OCI-M2 (cell line): ENCODE data around the gene MPZL1.

Experiments
- DNase-seq: peaks from one replicate; lab custom pipeline; 2025; ENCODE audit not compliant: unreplicated experiment; lab: John Stamatoyannopoulos, UW

Gene MPZL1

DNA sequence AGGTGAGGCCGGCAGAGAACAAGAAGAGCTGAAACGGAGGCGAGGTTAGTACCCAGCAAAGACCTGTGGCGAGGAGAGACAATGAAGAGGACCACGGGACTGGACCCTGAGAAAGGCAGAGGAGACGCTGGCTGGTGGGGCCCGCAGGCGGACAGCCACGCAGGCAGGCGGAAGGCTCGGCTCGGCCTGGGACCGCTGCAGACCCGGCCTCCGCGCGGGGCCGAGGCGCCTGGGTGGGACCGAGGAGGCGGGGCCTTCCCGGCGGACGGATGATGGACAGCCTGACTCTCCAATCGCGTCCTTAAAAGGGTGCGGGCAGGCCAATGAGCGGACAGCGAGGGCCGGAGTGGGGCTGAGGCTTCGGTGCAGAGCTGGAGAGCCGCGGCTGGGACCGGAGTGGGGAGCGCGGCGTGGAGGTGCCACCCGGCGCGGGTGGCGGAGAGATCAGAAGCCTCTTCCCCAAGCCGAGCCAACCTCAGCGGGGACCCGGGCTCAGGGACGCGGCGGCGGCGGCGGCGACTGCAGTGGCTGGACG lies at the start of gene MPZL1:
Gene MPZL1 (plus strand): TSS at position 366 of the 535 bp plus-strand sequence. CDS start 170 bp downstream, outside the sequence.
- DNase-seq, result peak; percentile 38

DNA sequence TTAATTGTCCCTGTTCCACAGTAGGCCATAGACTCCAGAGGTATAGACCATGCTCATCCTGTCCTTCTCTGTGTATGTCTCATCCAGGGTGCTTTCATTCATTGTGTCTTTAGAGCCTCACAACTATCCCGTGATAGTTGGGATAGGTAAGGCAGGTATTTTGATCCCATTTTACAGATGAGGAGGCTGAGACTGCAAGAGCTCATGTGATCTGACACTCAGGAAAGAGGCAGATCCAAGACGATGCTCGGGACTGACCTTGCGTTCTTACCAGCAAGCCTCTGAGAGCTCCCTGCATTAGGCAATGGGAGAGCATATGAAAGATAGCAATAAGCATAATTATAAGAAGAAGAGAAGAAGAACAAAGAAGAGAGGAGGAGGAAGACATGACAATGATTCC lies 49.0 kb upstream of the MPZL1 start:
- DNase-seq, result no peak

DNA sequence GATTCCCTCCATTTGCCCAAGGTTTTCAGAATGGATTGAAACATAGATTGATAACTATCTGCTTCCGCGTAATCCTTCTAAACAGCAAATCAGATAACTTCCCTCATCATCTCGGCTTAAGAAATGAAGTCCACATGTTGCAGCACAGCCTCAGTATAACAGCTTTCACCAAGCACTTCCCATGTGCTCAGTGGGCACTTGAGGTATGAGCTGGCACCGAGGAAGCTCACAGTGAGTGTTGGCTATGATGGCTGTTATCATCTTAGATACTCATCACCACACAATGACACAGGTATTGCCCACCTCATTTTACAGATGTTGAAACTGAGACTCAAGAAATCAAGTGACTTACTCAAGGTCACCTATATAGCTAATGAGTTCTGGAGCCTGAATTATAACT lies 48.5 kb upstream of the MPZL1 start:
- no peak for DNase-seq

DNA sequence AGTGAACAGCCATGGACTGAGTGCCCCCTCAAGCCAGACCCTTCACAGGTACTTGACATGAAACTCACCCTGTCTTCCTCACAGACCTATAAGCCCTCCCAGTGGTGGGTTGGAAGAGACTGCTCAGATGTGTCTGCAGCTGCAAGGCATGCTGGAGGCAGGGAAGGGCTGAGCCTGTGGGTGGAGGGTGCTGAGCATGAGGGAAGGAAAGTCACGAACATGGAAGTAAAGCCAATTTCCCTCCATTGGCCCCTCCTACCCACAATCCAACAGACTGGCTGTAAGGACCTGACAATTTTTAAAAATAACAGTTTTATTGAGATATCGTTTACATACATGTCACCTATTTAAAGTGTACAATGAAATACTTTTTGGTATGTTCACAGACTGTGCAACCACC lies 47.6 kb upstream of the MPZL1 start:
- DNase-seq, result no peak

DNA sequence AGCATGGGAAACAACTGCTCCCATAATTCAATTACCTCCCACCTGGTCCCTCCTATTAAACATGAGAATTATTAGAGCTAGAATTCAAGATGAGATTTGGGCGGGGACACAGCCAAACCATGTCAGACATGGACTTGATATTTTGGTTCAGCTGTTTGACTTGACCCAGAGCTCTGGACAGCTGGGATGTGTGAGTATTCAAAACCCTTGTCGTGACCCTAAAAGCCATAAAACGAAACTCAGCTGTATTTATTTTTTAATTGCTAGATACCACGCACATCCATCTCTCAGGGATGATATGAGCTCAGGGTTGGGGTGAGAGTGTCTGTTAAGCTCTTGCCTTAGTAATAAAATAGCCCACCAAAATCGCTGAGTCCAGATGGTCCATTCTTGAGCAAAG lies 46.3 kb upstream of the MPZL1 start:
- DNase-seq, result no peak

DNA sequence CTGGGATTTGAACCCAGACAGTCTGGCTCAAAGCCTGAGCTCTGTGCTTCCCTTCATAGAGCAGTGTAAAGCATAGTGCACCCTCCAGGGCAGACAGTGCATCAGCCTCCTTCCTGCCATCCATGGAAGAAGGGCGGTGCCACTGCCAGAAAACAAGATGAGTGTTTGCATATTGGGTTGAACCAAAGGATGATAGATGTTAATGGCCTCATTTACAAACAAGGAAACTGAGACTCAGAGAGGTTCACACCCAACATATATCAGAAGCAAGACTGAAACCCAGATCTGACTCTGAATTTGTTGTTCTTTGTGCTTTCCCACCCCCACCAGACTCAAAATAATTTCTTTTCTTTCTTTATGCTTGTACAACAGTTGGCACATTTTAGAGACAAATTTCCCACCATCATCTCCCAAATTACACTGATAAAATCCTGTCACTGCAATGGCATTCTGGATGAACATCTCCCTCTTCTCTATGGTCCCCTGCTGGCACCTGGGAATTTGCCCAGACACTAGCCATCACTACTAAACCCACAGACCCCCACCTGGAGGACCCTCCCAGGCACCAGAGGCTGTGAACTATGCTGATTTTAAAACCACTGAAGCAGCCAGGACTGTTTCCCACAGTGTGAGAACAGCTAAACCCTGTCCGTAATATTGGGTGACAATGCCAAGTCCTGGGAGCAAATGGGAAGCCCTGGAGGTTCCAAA lies 45.4 kb upstream of the MPZL1 start:
- no peak for DNase-seq

DNA sequence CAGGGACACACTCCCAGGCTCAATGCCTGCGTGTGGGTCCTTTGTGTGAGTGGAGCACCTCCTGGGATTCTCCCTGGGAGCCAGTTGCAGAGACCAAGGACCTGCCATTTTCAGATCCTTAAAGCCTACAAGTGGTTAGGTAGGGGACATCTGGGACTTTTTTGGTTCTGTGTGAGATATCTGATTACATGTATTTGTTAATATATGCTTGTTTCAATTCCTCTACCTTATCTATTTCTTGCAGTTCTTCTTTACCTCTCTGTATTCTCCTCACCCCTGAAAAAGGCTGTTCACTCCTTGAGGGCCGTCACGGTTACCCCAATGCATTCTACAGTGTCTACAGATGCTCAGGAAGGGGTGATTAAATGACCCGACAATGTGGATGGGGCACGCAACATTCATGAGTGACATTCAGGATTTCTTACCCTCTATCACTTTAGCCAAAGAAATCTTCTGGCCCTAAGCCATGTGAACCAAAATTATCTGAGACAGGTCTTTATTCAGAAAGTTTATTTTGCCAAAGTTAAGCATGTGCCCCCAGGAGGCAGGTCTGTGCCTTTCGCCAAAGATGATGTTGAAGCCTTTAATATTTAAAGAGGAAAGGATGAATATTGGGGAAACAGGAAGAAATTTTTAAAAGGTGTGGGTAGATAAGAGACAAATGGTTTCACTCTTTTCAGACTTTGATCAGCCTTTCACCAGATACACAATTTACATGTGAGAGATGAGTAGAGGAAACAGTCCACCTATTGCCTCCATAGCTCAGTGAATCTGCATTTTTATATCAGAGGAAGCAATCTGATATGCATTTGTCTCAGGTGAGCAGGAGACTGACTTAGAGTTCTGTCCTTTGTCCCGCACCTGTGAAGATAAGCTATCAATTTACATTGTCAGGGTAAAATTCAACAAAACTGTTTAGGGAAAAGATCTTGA lies 44.6 kb upstream of the MPZL1 start:
- DNase-seq, result no peak

DNA sequence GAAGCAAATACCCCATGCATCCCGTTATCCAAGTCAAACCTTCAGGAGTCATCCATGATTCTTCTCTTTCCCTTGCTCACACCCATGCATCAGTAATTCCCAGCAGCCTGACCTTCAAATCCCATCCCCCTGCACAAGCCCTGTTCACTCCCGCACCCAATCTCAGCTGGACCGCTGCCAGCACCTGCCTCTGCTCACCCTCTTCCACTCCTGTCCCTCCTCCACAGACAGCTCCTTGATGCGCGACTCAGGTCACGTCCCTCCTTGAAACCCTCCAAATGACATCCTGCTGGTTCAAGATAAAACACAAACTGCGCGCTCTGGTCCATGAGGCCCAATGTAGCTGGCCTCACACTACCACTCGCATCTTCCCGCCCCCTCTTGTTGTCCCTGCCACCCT lies 43.4 kb upstream of the MPZL1 start:
- no peak for DNase-seq

DNA sequence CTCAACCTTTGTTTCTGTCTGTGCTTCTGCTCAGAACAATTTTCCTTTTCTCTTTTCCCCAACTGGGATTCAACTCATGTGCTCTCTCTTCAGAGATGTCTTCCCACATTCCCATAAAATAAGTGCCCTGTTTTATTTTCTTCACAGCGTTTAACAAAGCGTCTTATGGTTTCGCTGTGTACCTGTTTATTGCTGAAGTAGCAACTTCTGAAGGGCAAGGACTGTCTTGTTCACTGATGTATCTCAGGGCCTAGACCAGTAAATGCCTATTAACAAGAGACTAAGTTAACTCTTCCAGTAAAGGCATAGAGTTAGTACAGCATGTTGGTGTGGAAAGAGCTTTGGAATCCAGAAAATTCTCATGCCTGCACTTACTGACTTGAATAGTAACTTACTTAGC lies 42.9 kb upstream of the MPZL1 start:
- DNase-seq, result no peak

DNA sequence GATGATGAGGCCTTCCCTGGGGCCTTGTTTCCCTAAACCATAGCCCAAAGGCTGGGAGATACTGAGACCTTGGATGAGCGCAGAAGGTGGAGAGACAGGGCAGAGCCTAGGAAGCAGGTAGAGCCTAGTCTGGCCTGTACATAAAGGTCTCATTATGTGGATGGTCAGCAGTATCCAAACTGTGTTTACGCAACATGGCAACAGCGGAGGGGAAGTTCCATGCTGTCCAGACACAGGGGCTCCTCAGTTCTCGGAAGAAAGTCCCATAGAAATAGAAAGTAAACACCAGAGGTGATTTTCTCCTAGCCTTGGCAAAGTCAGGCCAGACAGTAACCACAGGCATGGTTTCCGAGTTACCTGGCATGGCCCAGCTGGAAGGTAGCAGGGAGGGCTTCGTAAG lies 42.1 kb upstream of the MPZL1 start:
- no peak for DNase-seq

DNA sequence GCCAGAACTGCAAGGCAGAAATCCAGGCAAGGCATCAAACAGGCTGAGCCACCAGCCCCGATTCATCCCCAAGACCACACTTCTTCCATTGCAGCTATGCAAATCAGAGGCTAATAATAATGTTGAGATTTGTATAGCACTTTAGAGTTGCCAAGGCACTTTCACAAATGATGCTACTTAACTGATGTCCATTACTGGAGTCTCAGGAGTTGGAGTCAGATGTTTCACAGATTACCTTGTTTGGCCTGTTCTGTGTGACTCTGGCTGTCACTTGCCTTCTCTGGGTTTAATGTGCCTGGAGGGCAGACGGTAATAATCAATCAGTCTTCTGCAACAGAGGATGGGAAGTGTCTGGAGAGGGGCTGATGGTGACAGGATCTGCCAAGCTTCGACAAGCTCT lies 40.8 kb upstream of the MPZL1 start:
- no peak for DNase-seq

DNA sequence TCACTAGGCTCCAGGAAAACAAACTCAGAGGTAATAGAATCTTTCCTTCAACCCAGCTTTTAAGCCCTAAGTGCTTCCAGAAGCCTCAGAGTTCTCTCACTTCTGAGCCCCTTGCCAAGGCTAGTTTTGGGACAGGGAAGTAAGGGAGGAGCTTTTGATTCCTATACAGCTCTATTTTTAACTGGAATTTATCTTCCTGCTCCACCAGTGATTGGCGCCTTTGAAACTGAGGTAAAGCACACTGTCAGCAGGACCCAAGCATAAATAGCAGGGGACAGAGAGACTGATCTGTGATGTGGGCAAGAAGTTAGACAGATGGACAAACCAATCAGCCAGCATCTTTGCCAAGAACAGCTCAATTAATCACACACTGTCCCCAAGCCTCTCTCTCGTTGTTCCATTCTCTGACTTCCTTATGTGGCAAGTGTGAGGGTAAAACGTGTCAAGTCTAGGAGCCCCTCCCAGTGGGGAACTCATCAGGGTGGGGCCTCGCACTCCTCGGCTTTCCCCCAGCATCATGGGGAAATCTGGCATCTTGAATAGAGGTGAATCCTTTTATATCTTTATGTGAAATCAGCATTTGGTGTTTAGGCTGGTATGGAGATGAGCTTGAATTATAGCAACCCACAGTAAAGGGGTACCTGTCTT lies 40.2 kb upstream of the MPZL1 start:
- no peak for DNase-seq

DNA sequence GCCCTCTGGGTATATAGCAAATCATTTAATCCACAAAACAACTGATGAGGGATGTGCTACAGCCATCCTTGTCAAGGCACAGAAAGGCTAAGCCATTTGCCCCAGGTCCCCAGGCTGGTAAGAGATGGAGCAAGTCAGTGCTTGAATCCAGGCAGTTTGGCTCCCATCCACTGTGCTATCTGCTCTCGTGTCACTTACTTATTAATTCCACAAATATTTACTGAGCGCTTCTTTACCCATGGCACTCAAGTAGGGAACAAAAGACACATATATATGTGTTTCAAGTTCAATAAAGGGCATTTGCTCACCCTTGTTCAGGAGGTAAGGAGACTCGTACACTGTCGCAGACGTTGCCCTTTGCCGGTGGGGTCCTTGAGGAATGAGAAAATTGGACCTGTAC lies 38.6 kb upstream of the MPZL1 start:
- DNase-seq, result no peak

DNA sequence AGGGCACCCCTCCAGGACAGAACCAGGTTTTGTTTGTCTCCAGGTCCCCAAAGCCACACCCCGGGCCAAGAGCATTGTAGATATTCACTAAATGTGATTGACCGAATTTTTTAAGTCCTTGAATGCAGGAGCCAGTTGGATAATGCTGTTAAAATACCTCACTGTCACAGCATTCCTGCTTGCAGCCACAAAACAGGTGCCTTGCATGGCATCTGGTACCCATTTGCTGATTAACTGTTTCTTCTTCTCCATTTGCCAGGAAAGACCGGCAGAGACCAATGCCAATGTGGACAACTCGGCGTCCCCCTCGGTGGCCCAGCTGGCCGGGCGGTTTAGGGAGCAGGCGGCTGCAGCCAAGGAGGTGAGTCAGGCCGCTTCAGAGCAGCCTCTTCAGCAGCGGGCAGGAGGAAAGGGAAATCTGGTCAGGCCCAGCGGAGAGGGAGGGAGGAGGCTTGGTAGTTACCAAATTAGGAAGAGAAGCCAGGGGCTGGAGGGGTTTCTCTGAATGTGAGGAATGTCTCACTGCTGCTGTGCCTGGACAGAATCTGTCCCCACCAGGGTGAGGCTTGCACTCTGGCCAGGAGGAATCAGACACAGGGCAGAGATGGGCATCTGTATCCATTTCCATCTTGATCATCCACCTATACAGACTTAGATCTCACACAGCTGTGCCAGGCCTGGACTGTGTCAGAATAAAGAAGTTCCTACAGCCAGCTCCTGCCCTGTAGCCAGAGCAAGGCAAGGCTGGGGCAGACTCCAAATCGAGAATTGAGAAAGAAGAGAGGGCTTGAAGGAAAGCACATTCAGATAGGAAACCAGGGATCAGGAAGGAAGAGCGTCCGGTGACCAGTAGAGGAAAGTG lies 37.9 kb upstream of the MPZL1 start:
- no peak for DNase-seq

DNA sequence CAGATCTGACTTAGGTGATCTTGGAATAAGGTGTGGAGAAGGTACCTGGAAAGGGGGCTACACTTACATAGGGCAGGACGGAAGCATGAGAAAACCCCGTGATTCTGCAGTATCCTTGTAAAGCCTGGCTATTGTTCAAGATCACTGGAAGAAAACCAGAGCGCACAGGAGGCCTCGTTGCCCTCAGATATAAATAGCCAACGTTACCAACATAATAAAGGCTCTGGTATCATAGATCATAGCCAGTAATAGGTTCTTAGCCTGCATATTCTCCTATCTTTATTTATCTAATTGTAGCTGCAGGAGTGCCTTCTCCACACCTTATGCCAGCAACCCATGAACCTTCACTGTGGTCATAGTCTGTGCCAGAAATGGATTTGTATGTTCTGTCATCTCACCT lies 35.9 kb upstream of the MPZL1 start:
- no peak for DNase-seq

DNA sequence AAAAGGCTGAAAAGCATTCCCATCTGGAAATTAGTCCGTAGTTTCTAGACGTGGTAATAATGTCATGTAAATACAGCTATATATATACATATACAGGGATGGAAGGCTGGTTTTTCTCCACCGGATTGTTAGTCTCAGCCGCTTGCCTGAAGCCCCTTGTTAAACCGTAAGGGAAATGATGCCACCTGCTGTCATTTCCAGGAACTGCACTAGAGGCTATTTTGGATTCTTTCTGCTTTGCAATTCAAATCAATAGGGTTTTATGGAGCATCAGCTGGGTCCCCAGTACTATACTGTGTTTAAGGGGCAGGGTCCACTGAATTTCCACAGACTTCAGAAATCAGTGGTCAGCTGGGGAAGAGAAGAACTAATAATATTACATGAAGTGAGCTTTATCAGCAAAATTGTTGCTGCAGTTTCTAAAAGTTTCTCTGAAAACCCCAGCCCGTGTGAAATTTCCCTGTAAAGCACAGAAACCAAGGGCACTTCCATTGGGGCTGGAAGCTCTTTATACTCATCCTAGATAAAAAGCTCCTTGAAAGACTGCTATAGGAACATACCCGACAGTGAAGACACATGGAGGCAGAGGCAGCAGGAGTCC lies 33.8 kb upstream of the MPZL1 start:
- DNase-seq, result peak; percentile 64

DNA sequence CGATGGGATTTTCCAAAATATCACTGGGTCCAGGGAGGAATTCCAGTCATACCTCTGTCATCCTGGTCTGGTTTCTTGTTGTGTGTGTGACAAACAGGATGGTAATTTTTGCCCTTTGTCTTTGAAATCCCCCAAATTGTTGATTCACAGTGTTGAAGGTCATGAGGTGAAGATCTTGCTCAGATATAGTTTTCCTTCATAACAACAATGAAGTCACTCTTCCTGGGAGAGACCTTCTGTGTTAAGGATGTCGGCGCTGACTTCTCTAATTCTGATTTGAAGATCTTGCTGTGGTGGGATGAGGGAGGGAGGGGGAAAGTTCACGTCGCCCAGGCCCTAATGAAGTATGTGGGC lies 32.2 kb upstream of the MPZL1 start:
- no peak for DNase-seq

DNA sequence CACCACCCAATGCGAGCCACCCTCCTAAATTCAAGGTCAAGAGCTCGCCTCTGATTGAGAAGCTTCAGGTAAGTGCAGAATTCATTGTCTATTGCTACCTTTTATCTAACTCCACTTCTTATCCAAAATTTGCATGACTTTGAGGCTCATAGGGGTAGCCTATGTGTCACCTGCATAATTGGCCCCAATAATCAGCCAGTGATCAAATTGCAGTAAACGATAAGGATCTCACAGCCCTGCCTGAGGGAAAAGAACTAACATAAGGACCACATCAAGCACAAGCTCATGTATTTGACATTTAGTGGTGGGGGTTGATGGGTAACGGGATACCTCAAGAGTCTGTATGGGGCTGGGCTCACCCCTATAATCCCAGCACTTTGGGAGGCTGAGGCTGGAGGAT lies 31.7 kb upstream of the MPZL1 start:
- no peak for DNase-seq

DNA sequence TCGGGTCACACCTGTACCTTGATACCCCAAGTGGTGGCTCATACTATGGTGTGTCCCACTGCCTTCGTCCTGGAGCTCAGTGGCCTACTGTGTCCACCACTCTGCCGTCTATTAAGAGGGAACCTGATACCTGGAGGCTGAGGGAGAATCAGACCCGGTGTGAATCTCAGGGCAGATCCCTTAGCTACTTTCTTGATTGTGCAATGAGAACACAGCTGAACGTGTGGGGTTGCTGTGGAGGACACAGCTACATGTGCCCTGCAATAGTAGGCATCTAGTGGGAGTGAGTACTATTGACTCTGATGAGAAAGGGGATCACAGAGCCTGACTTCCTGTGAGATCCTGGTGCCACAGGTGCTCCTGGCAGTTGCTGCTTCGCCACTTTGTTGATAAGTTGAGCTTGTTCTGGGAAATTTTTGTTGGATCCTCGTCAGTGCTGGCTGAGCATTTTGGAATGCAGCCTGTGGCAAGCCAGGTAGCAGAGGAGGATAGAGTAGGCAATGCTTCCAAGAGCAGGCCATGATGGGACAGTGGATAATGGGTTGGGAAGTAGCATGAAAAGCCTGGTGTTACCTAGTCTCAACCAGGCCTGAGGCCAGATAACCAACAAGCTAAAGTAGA lies 28.2 kb upstream of the MPZL1 start:
- no peak for DNase-seq

DNA sequence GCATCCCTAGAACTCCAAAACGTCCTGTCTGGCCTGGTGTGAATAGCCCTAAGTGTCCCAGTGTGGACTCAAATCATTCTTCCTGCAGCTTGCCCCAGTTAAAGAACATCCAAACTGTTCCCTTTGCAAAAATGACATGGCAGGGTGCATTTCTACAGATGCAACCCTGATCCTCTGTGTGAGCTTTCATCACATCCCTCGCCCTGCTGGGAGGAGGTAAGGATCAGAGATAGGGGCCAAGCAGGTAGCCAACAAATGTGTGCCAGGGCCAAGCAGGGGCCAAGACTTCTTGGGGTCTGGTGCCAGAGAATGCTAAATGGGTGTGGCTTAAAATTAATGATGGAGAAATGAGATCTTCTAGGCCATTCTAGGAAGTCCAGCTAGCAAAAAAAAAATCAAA lies 27.1 kb upstream of the MPZL1 start:
- DNase-seq, result no peak
